HG02938 (cell line): ENCODE results near the gene AOPEP.

ENCODE experiments used
- ATAC-seq: cut with Tn5 transposase; IDR thresholded peaks from one replicate; pipeline ENCODE4 v1.9.1; 2021; ENCODE audit warnings: mild to moderate bottlenecking, moderate library complexity; ENCODE audit not compliant: unreplicated experiment

The AOPEP gene

GRCh38 chr9:95102001-95102433 lies 375.5 kb downstream of the AOPEP start:
- no peak for ATAC-seq

- no peak for ATAC-seq
Measured at GRCh38 chr9:95102572-95102971, 376.1 kb downstream of the AOPEP start.

GRCh38 chr9:95103281-95103771 lies 376.8 kb downstream of the AOPEP start:
- ATAC-seq, result no peak

- no peak for ATAC-seq
Measured at GRCh38 chr9:95103871-95104580, 377.5 kb downstream of the AOPEP start.

- ATAC-seq, result no peak
Measured at GRCh38 chr9:95104581-95104960, 378.1 kb downstream of the AOPEP start.

GRCh38 chr9:95104980-95105379 lies 378.5 kb downstream of the AOPEP start:
- ATAC-seq, result no peak

- ATAC-seq, result no peak
Measured at GRCh38 chr9:95105519-95106287, 379.2 kb downstream of the AOPEP start.

GRCh38 chr9:95107001-95107749 lies 380.7 kb downstream of the AOPEP start:
- ATAC-seq, result no peak

- no peak for ATAC-seq
Measured at GRCh38 chr9:95107976-95108375, 381.5 kb downstream of the AOPEP start.

- no peak for ATAC-seq
Measured at GRCh38 chr9:95108777-95109176, 382.3 kb downstream of the AOPEP start.

GRCh38 chr9:95109456-95109855 lies 383.0 kb downstream of the AOPEP start:
- no peak for ATAC-seq

GRCh38 chr9:95110921-95111525 lies 384.5 kb downstream of the AOPEP start:
- no peak for ATAC-seq

- no peak for ATAC-seq
Measured at GRCh38 chr9:95111716-95112115, 385.2 kb downstream of the AOPEP start.

- ATAC-seq, result no peak
Measured at GRCh38 chr9:95112436-95113280, 386.2 kb downstream of the AOPEP start.

- no peak for ATAC-seq
Measured at GRCh38 chr9:95115104-95115503, 388.6 kb downstream of the AOPEP start.

GRCh38 chr9:95116002-95116807 lies 389.7 kb downstream of the AOPEP start:
- no peak for ATAC-seq

GRCh38 chr9:95116808-95117204 lies 390.3 kb downstream of the AOPEP start:
- no peak for ATAC-seq

- no peak for ATAC-seq
Measured at GRCh38 chr9:95118596-95118995, 392.1 kb downstream of the AOPEP start.

- ATAC-seq, result no peak
Measured at GRCh38 chr9:95120781-95121370, 394.4 kb downstream of the AOPEP start.
